Measurements from ENCODE around the gene FAM111A.

GRCh38 chr11:59158206-59159068 lies 15.8 kb downstream of the FAM111A start:
- TF ChIP-seq EP300 (IDR thresholded peaks at IDR 0.05) (no peak), CTCF (IDR thresholded peaks at IDR 0.05) (peak in 2 of 3 donors; percentile 60 to 66), POLR2A (IDR thresholded peaks at IDR 0.05) (no peak)

Measured in ovary (tissue), 3 donors.